MM.1S (cell line): Measurements from ENCODE around the gene ELF3.

Source experiments
- CTCF ChIP-seq: fragments of 300-600 bp; sonication (generic); IDR thresholded peaks from 2 replicates; pipeline ENCODE4 v1.5.1; 2016; ENCODE audit warnings: antibody characterized with exemption, low read length, mixed read lengths
- EZH2phosphoT487 ChIP-seq: fragments of 300-600 bp; sonication (generic); IDR thresholded peaks from 2 replicates; pipeline ENCODE4 v1.6.1; 2018; ENCODE audit warnings: antibody characterized with exemption, low read length

- no peak for TF ChIP-seq CTCF
- no peak for TF ChIP-seq EZH2phosphoT487
Measured at GRCh38 chr1:202046748-202047708, 36.6 kb downstream of the ELF3 start.
